Activated T-cell treated with anti-CD3 and anti-CD28 coated beads for 24 hours (primary cell): ENCODE results near the gene C15orf39.
"Not testable (repeated sequence)": the region's sequence is repeated elsewhere in the genome, so short reads cannot be mapped to it uniquely, and the experiment has no call there.

ENCODE experiments used
- DNase-seq: peaks from one replicate; pipeline ENCODE4 v3.0.0-alpha.2; 2020; ENCODE audit warnings: low read depth

C15orf39 gene

GRCh38 chr15:75212200-75212858, 10.6 kb downstream of the C15orf39 start:
- DNase-seq: no peak

- no peak for DNase-seq
Observed at GRCh38 chr15:75213212-75213767, 11.6 kb downstream of the C15orf39 start.

GRCh38 chr15:75213768-75214221, 12.1 kb downstream of the C15orf39 start:
- no peak for DNase-seq

- DNase-seq: no peak
Observed at GRCh38 chr15:75214293-75215096, 12.8 kb downstream of the C15orf39 start.

GRCh38 chr15:75215107-75216004, 13.7 kb downstream of the C15orf39 start:
- DNase-seq: no peak

- no peak for DNase-seq
Observed at GRCh38 chr15:75217012-75217411, 15.3 kb downstream of the C15orf39 start.

- not testable (repeated sequence) for DNase-seq
Observed at GRCh38 chr15:75217574-75217973, 15.9 kb downstream of the C15orf39 start.

- DNase-seq: not testable (repeated sequence)
Observed at GRCh38 chr15:75219507-75219929, 17.8 kb downstream of the C15orf39 start.

- DNase-seq: no peak
Observed at GRCh38 chr15:75223688-75224087, 22.0 kb downstream of the C15orf39 start.

- DNase-seq: no peak
Observed at GRCh38 chr15:75224281-75224680, 22.6 kb downstream of the C15orf39 start.

GRCh38 chr15:75225102-75225836, 23.6 kb downstream of the C15orf39 start:
- not testable (repeated sequence) for DNase-seq

- DNase-seq: no peak
Observed at GRCh38 chr15:75225951-75226732, 24.5 kb downstream of the C15orf39 start.

GRCh38 chr15:75227112-75227511, 25.4 kb downstream of the C15orf39 start:
- DNase-seq: not testable (repeated sequence)

- DNase-seq: no peak
Observed at GRCh38 chr15:75227663-75228280, 26.1 kb downstream of the C15orf39 start.

GRCh38 chr15:75228787-75229186, 27.1 kb downstream of the C15orf39 start:
- DNase-seq: no peak

GRCh38 chr15:75229191-75230015, 27.7 kb downstream of the C15orf39 start:
- DNase-seq: no peak

GRCh38 chr15:75230016-75230343, 28.3 kb downstream of the C15orf39 start:
- DNase-seq: no peak

- no peak for DNase-seq
Observed at GRCh38 chr15:75230551-75231371, 29.1 kb downstream of the C15orf39 start.
